Endodermal cell (in vitro differentiated cells): Measurements from ENCODE around the gene ELOVL2. TPM values are rescaled to one million over a fixed set of nuclear protein-coding genes. Genes with fewer than 3 reads are reported as not detected.

Experiments
- DNase-seq: peaks from one replicate; pipeline ENCODE4 v3.0.0-alpha.2; 2017
- H3K27ac ChIP-seq: 2 replicates; pipeline ENCODE4 v1.5.1; 2013; ENCODE audit warnings: mild to moderate bottlenecking, low read depth, low read length, moderate library complexity
- H3K27me3 ChIP-seq: 2 replicates; pipeline ENCODE4 v1.6.1; 2013; ENCODE audit warnings: mild to moderate bottlenecking, low read length, moderate library complexity; ENCODE audit not compliant: insufficient read depth, control insufficient read depth, poor library complexity, severe bottlenecking
- H3K36me3 ChIP-seq: 2 replicates; pipeline ENCODE4 v1.7.0; 2013; ENCODE audit warnings: mild to moderate bottlenecking, low read length, moderate library complexity; ENCODE audit not compliant: control insufficient read depth, insufficient read depth
- H3K4me1 ChIP-seq: one replicate; pipeline ENCODE4 v1.7.0; 2013; ENCODE audit warnings: low read length; ENCODE audit not compliant: control insufficient read depth, insufficient read depth
- H3K4me3 ChIP-seq: 2 replicates; pipeline ENCODE4 v1.5.1; 2013; ENCODE audit warnings: mild to moderate bottlenecking, low read length, moderate library complexity
- H3K9ac ChIP-seq: 2 replicates; pipeline ENCODE4 v1.6.1; 2013; ENCODE audit warnings: mild to moderate bottlenecking, low read length, moderate library complexity; ENCODE audit not compliant: poor library complexity, severe bottlenecking; ENCODE audit errors: extremely low read depth
- H3K9me3 ChIP-seq: 2 replicates; pipeline ENCODE4 v1.6.1; 2013; ENCODE audit warnings: mild to moderate bottlenecking, low read length, moderate library complexity; ENCODE audit not compliant: control insufficient read depth
- H3K27ac Mint-ChIP-seq: 2 replicates; pipeline ENCODE4 v1.8.0; 2020; ENCODE audit warnings: mixed read lengths
- H3K27me3 Mint-ChIP-seq: 2 replicates; pipeline ENCODE4 v1.8.0; 2021; ENCODE audit warnings: mild to moderate bottlenecking, mixed read lengths; ENCODE audit not compliant: insufficient read depth
- H3K36me3 Mint-ChIP-seq: 2 replicates; pipeline ENCODE4 v1.8.0; 2020; ENCODE audit warnings: low read depth, mixed read lengths
- H3K4me1 Mint-ChIP-seq: 2 replicates; pipeline ENCODE4 v1.8.0; 2020; ENCODE audit warnings: mixed read lengths
- H3K4me3 Mint-ChIP-seq: 2 replicates; pipeline ENCODE4 v1.8.0; 2020; ENCODE audit warnings: mild to moderate bottlenecking, moderate library complexity, mixed read lengths
- H3K9me3 Mint-ChIP-seq: 2 replicates; pipeline ENCODE4 v1.8.0; 2020; ENCODE audit warnings: mild to moderate bottlenecking, mixed read lengths
- WGBS, 2 experiments: methylation state at CpG; one replicate each; pipeline versions ENCODE4 v1.1.5 to v1.1.7; 2013; ENCODE audit warnings: missing lambda C conversion rate in 2 of 2, mixed read lengths in 1 of 2; ENCODE audit not compliant: insufficient coverage in 1 of 2, insufficient read length in 1 of 2; 5-methylcytosine and 5-hydroxymethylcytosine counted together
- total RNA-seq, 2 donors: library from RNA; stranded (reverse); fragmentation: NEBNext Ultra II Directional in 1 of 2; extraction: Animal tissue kit (Norgen Biotek cat#: 25700) in 1 of 2; gene quantifications; 2 replicates in 1 of 2; 3 replicates in 1 of 2; pipeline ENCODE4 v1.2.1, GENCODE V29; 2021
- TF ChIP-seq, protein P1 (sequence below): fragments of 200-600 bp; sonication (generic); conservative IDR thresholded peaks from 2 replicates; pipeline ENCODE4 v1.5.0; 2021; ENCODE audit warnings: antibody characterized with exemption, mild to moderate bottlenecking

Gene ELOVL2
- total RNA-seq, 2 donors from 2014 or later = 7.3 to 14.1 TPM

DNA sequence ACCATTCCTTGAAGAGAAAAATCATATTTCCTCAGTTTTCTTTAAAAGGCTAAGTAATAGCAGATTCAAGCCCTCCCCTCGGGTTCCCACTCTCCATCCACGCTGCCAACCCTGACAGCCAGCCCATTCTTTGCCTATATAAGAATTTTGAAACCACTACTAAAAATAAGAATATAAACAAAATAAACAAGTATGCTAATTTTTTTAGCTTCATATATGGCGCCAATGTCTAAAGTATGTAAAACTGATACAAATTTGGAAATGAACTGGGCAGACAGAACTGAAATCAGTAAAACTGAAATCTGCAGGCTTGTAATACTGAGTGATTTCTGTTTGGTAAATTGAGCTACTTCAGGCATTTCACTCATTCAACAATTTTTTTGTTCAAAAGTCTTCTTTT, 19.0 kb downstream of the ELOVL2 start:
- DNase-seq = no peak
- no peak overlapping the region for H3K4me3 Mint-ChIP-seq
- H3K4me1 Mint-ChIP-seq = peaks cover 29% of the 10 kb centered on the region
- Histone ChIP-seq H3K9me3 (no peaks in the 10 kb centered on the region), H3K4me1 (peaks cover 29% of the 10 kb centered on the region), H3K9ac (no peak overlapping the region), H3K27me3 (no peaks in the 10 kb centered on the region), H3K4me3 (no peak overlapping the region), H3K27ac (no peak overlapping the region), H3K36me3 (peaks cover 21% of the 10 kb centered on the region)
- H3K27me3 Mint-ChIP-seq = peaks cover 4% of the 10 kb centered on the region
- WGBS, 2 experiments = 95 to 100% methylated on average over 1 to 3 of the region's 3 CpGs
- no peaks in the 10 kb centered on the region for H3K9me3 Mint-ChIP-seq
- H3K36me3 Mint-ChIP-seq = no peaks in the 10 kb centered on the region
- TF ChIP-seq, protein P1, sequence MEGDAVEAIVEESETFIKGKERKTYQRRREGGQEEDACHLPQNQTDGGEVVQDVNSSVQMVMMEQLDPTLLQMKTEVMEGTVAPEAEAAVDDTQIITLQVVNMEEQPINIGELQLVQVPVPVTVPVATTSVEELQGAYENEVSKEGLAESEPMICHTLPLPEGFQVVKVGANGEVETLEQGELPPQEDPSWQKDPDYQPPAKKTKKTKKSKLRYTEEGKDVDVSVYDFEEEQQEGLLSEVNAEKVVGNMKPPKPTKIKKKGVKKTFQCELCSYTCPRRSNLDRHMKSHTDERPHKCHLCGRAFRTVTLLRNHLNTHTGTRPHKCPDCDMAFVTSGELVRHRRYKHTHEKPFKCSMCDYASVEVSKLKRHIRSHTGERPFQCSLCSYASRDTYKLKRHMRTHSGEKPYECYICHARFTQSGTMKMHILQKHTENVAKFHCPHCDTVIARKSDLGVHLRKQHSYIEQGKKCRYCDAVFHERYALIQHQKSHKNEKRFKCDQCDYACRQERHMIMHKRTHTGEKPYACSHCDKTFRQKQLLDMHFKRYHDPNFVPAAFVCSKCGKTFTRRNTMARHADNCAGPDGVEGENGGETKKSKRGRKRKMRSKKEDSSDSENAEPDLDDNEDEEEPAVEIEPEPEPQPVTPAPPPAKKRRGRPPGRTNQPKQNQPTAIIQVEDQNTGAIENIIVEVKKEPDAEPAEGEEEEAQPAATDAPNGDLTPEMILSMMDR = no peak
- no peak overlapping the region for H3K27ac Mint-ChIP-seq

DNA sequence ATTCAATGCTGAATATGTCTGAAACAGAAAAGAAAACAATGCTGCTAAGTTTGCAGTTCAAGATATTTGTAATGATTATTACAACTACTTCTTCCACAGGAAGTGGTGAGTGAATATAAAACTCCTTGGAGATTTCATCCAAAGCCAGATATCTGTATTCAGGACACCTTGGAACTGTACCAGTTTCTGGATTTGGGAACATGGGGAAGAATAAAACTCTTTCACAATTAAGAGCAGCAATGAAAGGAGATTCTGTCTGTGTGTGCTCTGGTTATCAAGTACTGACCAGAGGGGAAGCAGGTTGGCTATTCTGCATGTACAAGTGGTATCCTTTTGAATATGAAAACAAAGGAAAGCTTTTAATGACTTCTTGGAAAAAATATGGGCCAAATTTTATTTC, 21.1 kb downstream of the ELOVL2 start:
- DNase-seq = no peak
- Mint-ChIP-seq H3K27me3 (peaks cover 4% of the 10 kb centered on the region), H3K9me3 (no peaks in the 10 kb centered on the region), H3K4me1 (peaks cover 35% of the 10 kb centered on the region), H3K27ac (no peak overlapping the region), H3K4me3 (no peak overlapping the region), H3K36me3 (no peaks in the 10 kb centered on the region)
- H3K27ac ChIP-seq = no peak overlapping the region
- peaks cover 28% of the 10 kb centered on the region for H3K4me1 ChIP-seq
- TF ChIP-seq, protein P1 = no peak
- H3K9me3 ChIP-seq = no peaks in the 10 kb centered on the region
- no peak overlapping the region for H3K9ac ChIP-seq
- H3K36me3 ChIP-seq = peaks cover 13% of the 10 kb centered on the region
- H3K27me3 ChIP-seq = no peaks in the 10 kb centered on the region
- no peak overlapping the region for H3K4me3 ChIP-seq

DNA sequence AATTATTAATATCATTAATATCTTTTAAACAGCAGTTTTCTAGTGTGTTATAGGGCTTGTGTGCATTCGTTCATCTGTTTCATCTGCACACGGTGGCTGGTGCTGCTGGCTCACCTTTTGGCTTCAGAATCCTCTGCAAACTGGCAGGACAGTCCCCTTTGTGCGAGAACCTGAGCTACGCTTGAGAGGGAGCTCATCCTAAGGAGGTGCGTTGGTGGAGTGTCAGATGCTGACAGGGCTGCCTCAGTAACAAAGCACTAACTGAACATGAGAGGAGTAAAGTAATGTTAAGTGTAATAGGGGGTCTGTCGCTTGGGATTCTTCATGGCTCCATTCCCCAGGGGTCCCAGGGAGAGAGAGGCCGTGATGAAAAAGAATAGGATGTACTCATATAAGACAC, 22.4 kb downstream of the ELOVL2 start:
- Histone ChIP-seq H3K36me3 (peaks cover 12% of the 10 kb centered on the region), H3K9ac (no peak overlapping the region), H3K27me3 (no peaks in the 10 kb centered on the region), H3K9me3 (no peaks in the 10 kb centered on the region), H3K4me1 (peaks cover 33% of the 10 kb centered on the region), H3K27ac (no peak overlapping the region), H3K4me3 (no peak overlapping the region)
- peak; percentile 59 for DNase-seq
- H3K36me3 Mint-ChIP-seq = no peaks in the 10 kb centered on the region
- 84 to 100% methylated on average over 1 to 7 of the region's 7 CpGs for WGBS, 2 experiments
- no peaks in the 10 kb centered on the region for H3K9me3 Mint-ChIP-seq
- peaks cover 31% of the 10 kb centered on the region for H3K4me1 Mint-ChIP-seq
- H3K4me3 Mint-ChIP-seq = no peak overlapping the region
- H3K27ac Mint-ChIP-seq = no peak overlapping the region
- peaks cover 2% of the 10 kb centered on the region for H3K27me3 Mint-ChIP-seq
- TF ChIP-seq, protein P1 = peak; percentile 43
